ENCODE data around the gene NEK10. TPM values are rescaled to one million over a fixed set of nuclear protein-coding genes. Genes with fewer than 3 reads are reported as not detected.

Gene NEK10
- polyA plus RNA-seq, 1 experiment = 2.5 TPM

- ChIA-PET POLR2A (no interaction called here), CTCF (no interaction called here)
- H3K4me3 ChIP-seq (ENCODE audit: low read depth, low read length) = no peak overlapping the region
- no peak for DNase-seq (ENCODE audit: low read depth)
- no peak for TF ChIP-seq CTCF (IDR thresholded peaks at IDR 0.05; ENCODE audit: insufficient read depth, low read depth, low read length)
- no peaks in the 10 kb centered on the region for H3K27me3 ChIP-seq (ENCODE audit: control insufficient read depth, insufficient read depth, low read length)
- no peaks in the 10 kb centered on the region for H3K36me3 ChIP-seq (ENCODE audit: control insufficient read depth, insufficient read depth, low read length)
These were observed 129.2 kb downstream of the NEK10 start for GRCh38 chr3:27239951-27240350.

DNA sequence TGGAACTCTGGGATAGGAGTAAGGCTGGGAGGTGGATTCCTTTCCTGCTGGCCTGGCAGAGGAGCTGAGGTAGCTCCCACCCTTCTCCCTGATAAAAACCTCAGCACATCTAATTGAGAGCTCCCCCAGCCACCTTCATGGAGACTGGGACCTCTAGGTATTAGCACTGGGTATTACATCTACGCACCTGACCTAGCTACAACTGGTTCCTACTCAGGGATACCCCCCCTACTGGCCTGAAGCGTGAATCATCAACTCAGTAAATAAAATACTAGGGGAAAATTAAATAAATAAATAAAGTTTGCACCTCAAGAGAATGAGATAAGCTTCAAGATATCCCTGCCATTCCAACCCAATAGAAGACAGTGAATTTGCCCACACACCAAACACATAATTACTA, 140.4 kb downstream of the NEK10 start:
- no peak; the same call in 1 of the 2 replicates for TF ChIP-seq CTCF (IDR thresholded peaks at IDR 0.05; ENCODE audit: insufficient read depth, low read depth, low read length)
- Histone ChIP-seq H3K36me3 (ENCODE audit: control insufficient read depth, insufficient read depth, low read length) (no peaks in the 10 kb centered on the region), H3K4me3 (ENCODE audit: low read depth, low read length) (no peak overlapping the region), H3K27me3 (ENCODE audit: control insufficient read depth, insufficient read depth, low read length) (no peaks in the 10 kb centered on the region)
- CTCF ChIA-PET = interaction anchor here (0.9 kb wide), 1 partner anchor 25 kb away, joined by 3 read pairs; no protein-coding TSS in a partner anchor
- DNase-seq (ENCODE audit: low read depth) = no peak
- POLR2A ChIA-PET = no interaction called here

DNA sequence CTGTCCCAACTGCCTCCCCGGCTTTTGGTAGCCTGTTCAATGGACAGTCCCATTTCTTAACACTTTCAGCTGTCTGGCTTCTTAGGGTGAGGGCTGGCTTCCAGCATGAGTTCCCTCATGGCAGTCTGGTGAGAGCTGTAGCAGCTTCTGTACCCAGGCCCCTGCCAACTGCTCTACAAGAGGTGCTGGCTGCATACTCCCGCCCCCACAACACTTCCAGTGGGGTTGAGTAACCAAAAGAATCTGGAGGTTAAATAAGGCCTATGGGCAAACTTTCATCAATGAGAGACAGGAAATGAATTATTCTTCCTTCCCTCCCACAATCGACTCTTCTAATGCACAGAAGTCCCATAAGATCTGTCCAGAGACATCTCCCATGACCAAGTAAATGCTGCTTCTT, 145.0 kb downstream of the NEK10 start:
- ChIA-PET CTCF (interaction anchor here (1.7 kb wide), 1 partner anchor 90 kb away, joined by 4 read pairs; no protein-coding TSS in a partner anchor), POLR2A (no interaction called here)
- Histone ChIP-seq H3K4me3 (ENCODE audit: low read depth, low read length) (no peak overlapping the region), H3K27me3 (ENCODE audit: control insufficient read depth, insufficient read depth, low read length) (no peaks in the 10 kb centered on the region), H3K36me3 (ENCODE audit: control insufficient read depth, insufficient read depth, low read length) (no peaks in the 10 kb centered on the region)
- no peak for TF ChIP-seq CTCF (IDR thresholded peaks at IDR 0.05; ENCODE audit: insufficient read depth, low read depth, low read length)
- DNase-seq (ENCODE audit: low read depth) = no peak

DNA sequence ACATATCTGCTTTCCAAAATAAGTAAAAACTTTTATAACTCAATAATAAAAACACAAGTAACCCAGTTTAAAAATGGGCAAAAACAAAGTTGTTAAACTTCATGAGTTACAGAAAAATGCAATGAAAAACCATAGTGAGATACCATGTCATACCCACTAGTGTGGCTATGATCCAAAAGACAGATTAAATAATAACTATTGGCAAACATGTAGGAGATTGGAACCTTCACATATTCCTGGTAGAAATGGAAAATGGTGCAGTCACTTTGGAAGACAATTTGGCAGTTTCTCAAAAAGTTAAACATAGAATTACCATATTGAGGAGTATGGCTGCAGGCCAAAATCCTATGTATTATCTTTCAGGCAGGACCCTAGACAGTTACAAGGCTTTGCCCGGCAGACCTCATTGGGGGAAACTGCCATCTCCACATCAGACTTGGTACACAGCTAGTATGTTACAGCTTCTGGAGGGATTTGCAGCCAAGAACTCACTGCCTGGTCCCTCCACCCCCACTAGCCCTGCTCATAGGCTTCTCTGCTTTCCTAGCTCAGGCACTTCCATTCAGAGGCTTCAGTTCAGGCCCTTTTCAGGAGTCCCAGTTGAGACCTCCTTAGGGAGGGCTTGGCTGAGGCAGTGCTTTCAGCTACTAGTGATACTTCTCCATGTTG, 147.8 kb downstream of the NEK10 start:
- ChIA-PET CTCF (no interaction called here), POLR2A (no interaction called here)
- no peaks in the 10 kb centered on the region for H3K36me3 ChIP-seq (ENCODE audit: control insufficient read depth, insufficient read depth, low read length)
- no peak for TF ChIP-seq CTCF (IDR thresholded peaks at IDR 0.05; ENCODE audit: insufficient read depth, low read depth, low read length)
- DNase-seq (ENCODE audit: low read depth) = no peak
- no peaks in the 10 kb centered on the region for H3K27me3 ChIP-seq (ENCODE audit: control insufficient read depth, insufficient read depth, low read length)
- no peak overlapping the region for H3K4me3 ChIP-seq (ENCODE audit: low read depth, low read length)

DNA sequence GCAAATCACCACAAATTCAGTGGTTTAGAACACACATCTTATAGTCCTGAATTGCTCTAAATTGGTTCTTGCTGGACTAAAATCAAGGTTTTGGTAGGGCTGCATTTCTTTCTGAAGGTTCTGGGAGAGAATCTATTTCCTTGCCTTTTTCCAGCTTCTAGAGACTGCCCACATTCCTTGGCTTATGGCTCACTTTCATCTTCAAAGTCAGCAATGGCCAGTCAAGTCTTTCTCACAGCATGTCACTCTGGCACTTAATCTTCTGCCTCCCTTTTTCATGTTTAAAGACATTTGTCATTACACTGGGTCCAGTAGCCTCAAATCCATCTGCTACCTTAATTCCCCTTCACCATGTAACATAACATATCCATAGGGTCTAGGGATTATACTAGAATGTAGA, 149.0 kb downstream of the NEK10 start:
- CTCF ChIA-PET = no interaction called here
- no peak for DNase-seq (ENCODE audit: low read depth)
- Histone ChIP-seq H3K36me3 (ENCODE audit: control insufficient read depth, insufficient read depth, low read length) (no peaks in the 10 kb centered on the region), H3K27me3 (ENCODE audit: control insufficient read depth, insufficient read depth, low read length) (no peaks in the 10 kb centered on the region), H3K4me3 (ENCODE audit: low read depth, low read length) (no peak overlapping the region)
- no peak for TF ChIP-seq CTCF (IDR thresholded peaks at IDR 0.05; ENCODE audit: insufficient read depth, low read depth, low read length)
- POLR2A ChIA-PET = no interaction called here
